Mucosa of stomach (tissue), 1 donor: ENCODE results near the gene SYF2.

Experiments used
- H3K27me3 ChIP-seq: one replicate; pipeline ENCODE4 v1.7.0; 2013; ENCODE audit warnings: mild to moderate bottlenecking, low read length; ENCODE audit not compliant: control insufficient read depth, insufficient read depth
- H3K36me3 ChIP-seq: one replicate; pipeline ENCODE4 v1.7.0; 2013; ENCODE audit warnings: low read length; ENCODE audit not compliant: control insufficient read depth, insufficient read depth
- H3K4me1 ChIP-seq: one replicate; pipeline ENCODE4 v1.7.0; 2013; ENCODE audit warnings: mild to moderate bottlenecking, low read length; ENCODE audit not compliant: control insufficient read depth, insufficient read depth
- H3K4me3 ChIP-seq: one replicate; pipeline ENCODE4 v1.7.0; 2013; ENCODE audit warnings: low read length
- H3K9ac ChIP-seq: one replicate; pipeline ENCODE4 v1.7.0; 2013; ENCODE audit warnings: mild to moderate bottlenecking, low read length, moderate library complexity
- H3K9me3 ChIP-seq: one replicate; pipeline ENCODE4 v1.7.0; 2013; ENCODE audit warnings: mild to moderate bottlenecking, low read length, moderate library complexity; ENCODE audit not compliant: control insufficient read depth
- donor health status: Pancreatic carcinoma.

Gene SYF2

GRCh38 chr1:25185409-25186160, 46.7 kb downstream of the SYF2 start:
- no peaks in the 10 kb centered on the region for H3K4me1 ChIP-seq
- no peak overlapping the region for H3K4me3 ChIP-seq

GRCh38 chr1:25184001-25184762, 48.1 kb downstream of the SYF2 start:
- Histone ChIP-seq H3K9ac (no peak overlapping the region), H3K9me3 (no peaks in the 10 kb centered on the region), H3K4me3 (no peak overlapping the region), H3K36me3 (no peaks in the 10 kb centered on the region), H3K4me1 (peaks cover 3% of the 10 kb centered on the region), H3K27me3 (no peaks in the 10 kb centered on the region)

More at GRCh38 chr1:25185409-25186160, 46.7 kb downstream of the SYF2 start:
- Histone ChIP-seq H3K27me3 (no peaks in the 10 kb centered on the region), H3K36me3 (no peaks in the 10 kb centered on the region), H3K9ac (no peak overlapping the region), H3K9me3 (no peaks in the 10 kb centered on the region)

GRCh38 chr1:25183126-25183980, 48.9 kb downstream of the SYF2 start:
- Histone ChIP-seq H3K36me3 (no peaks in the 10 kb centered on the region), H3K27me3 (no peaks in the 10 kb centered on the region)

GRCh38 chr1:25182629-25183028, 49.7 kb downstream of the SYF2 start:
- H3K27me3 ChIP-seq = no peaks in the 10 kb centered on the region
- peaks cover 8% of the 10 kb centered on the region for H3K4me1 ChIP-seq
- no peak overlapping the region for H3K9ac ChIP-seq
- no peaks in the 10 kb centered on the region for H3K36me3 ChIP-seq
- H3K4me3 ChIP-seq = no peak overlapping the region
- H3K9me3 ChIP-seq = no peaks in the 10 kb centered on the region

More at GRCh38 chr1:25183126-25183980, 48.9 kb downstream of the SYF2 start:
- Histone ChIP-seq H3K9ac (no peak overlapping the region), H3K4me3 (no peak overlapping the region), H3K4me1 (peaks cover 8% of the 10 kb centered on the region), H3K9me3 (no peaks in the 10 kb centered on the region)

- H3K4me3 ChIP-seq = no peak overlapping the region
- H3K36me3 ChIP-seq = no peaks in the 10 kb centered on the region
- no peaks in the 10 kb centered on the region for H3K9me3 ChIP-seq
- no peak overlapping the region for H3K9ac ChIP-seq
- peaks cover 8% of the 10 kb centered on the region for H3K4me1 ChIP-seq
- no peaks in the 10 kb centered on the region for H3K27me3 ChIP-seq
These were observed 51.3 kb downstream of the SYF2 start for GRCh38 chr1:25180996-25181395.

GRCh38 chr1:25178917-25179561, 53.3 kb downstream of the SYF2 start:
- Histone ChIP-seq H3K9ac (no peak overlapping the region), H3K36me3 (no peaks in the 10 kb centered on the region), H3K4me3 (no peak overlapping the region), H3K27me3 (no peaks in the 10 kb centered on the region), H3K4me1 (peaks cover 21% of the 10 kb centered on the region), H3K9me3 (no peaks in the 10 kb centered on the region)

GRCh38 chr1:25174730-25175612, 57.3 kb downstream of the SYF2 start:
- no peaks in the 10 kb centered on the region for H3K27me3 ChIP-seq
- no peak overlapping the region for H3K9ac ChIP-seq
- H3K4me3 ChIP-seq = no peak overlapping the region
- no peaks in the 10 kb centered on the region for H3K36me3 ChIP-seq
- H3K9me3 ChIP-seq = no peaks in the 10 kb centered on the region
- H3K4me1 ChIP-seq = peaks cover 35% of the 10 kb centered on the region

GRCh38 chr1:25174363-25174729, 58.0 kb downstream of the SYF2 start:
- Histone ChIP-seq H3K9me3 (no peaks in the 10 kb centered on the region), H3K27me3 (no peaks in the 10 kb centered on the region), H3K9ac (no peak overlapping the region), H3K4me1 (peaks cover 39% of the 10 kb centered on the region), H3K4me3 (no peak overlapping the region), H3K36me3 (no peaks in the 10 kb centered on the region)

GRCh38 chr1:25173809-25174340, 58.4 kb downstream of the SYF2 start:
- Histone ChIP-seq H3K27me3 (no peaks in the 10 kb centered on the region), H3K4me3 (no peak overlapping the region)

More at GRCh38 chr1:25173809-25174340, 58.4 kb downstream of the SYF2 start:
- H3K4me1 ChIP-seq = peaks cover 41% of the 10 kb centered on the region
- H3K9ac ChIP-seq = no peak overlapping the region
- H3K9me3 ChIP-seq = no peaks in the 10 kb centered on the region
- H3K36me3 ChIP-seq = no peaks in the 10 kb centered on the region
